GM18873 (cell line): Measurements from ENCODE around the gene VEGFB.

Experiments
- ATAC-seq: cut with Tn5 transposase; IDR thresholded peaks from one replicate; pipeline ENCODE4 v1.9.1; 2021; ENCODE audit warnings: mild to moderate bottlenecking, moderate library complexity, moderate number of reproducible peaks; ENCODE audit not compliant: unreplicated experiment, low FRiP score

Gene VEGFB

GRCh38 chr11:64210301-64211020 lies 23.9 kb upstream of the VEGFB start:
- ATAC-seq, result no peak

GRCh38 chr11:64211181-64211872 lies 23.1 kb upstream of the VEGFB start:
- ATAC-seq, result no peak

GRCh38 chr11:64216879-64217278 lies 17.5 kb upstream of the VEGFB start:
- ATAC-seq, result no peak

GRCh38 chr11:64218628-64219353 lies 15.6 kb upstream of the VEGFB start:
- ATAC-seq, result no peak

- no peak for ATAC-seq
These were observed 15.1 kb upstream of the VEGFB start for GRCh38 chr11:64219354-64219684.

- no peak for ATAC-seq
These were observed 14.6 kb upstream of the VEGFB start for GRCh38 chr11:64219755-64220154.

GRCh38 chr11:64220271-64220670 lies 14.1 kb upstream of the VEGFB start:
- ATAC-seq, result no peak

- ATAC-seq, result no peak
These were observed 13.6 kb upstream of the VEGFB start for GRCh38 chr11:64220798-64221197.

- ATAC-seq, result no peak
These were observed 11.8 kb upstream of the VEGFB start for GRCh38 chr11:64222651-64223000.

- ATAC-seq, result no peak
These were observed 11.3 kb upstream of the VEGFB start for GRCh38 chr11:64223001-64223651.

GRCh38 chr11:64224151-64224890 lies 10.1 kb upstream of the VEGFB start:
- ATAC-seq, result no peak

GRCh38 chr11:64224891-64225607 lies 9.3 kb upstream of the VEGFB start:
- no peak for ATAC-seq

GRCh38 chr11:64225608-64226506 lies 8.5 kb upstream of the VEGFB start, which contains the start of the genes NUDT22 and TRPT1:
NUDT22 (plus strand) TSS chr11:64226274; CDS start chr11:64226653, 379 bp downstream.
TRPT1 (minus strand) TSS chr11:64226186; CDS start chr11:64225860, 326 bp downstream.
- no peak for ATAC-seq

GRCh38 chr11:64226507-64227051 lies 7.8 kb upstream of the VEGFB start:
- no peak for ATAC-seq

- no peak for ATAC-seq
These were observed 6.9 kb upstream of the VEGFB start for GRCh38 chr11:64227405-64227956.

- no peak for ATAC-seq
These were observed 5.2 kb upstream of the VEGFB start for GRCh38 chr11:64229090-64229743.

GRCh38 chr11:64229744-64230170 lies 4.6 kb upstream of the VEGFB start:
- ATAC-seq, result no peak
